ENCODE results near the gene ABCC11. TPM values are rescaled to one million over a fixed set of nuclear protein-coding genes. Genes with fewer than 3 reads are reported as not detected.

The ABCC11 gene
- total and polyA plus RNA-seq, 2 of the 13 experiments (the other 11 are each of a cell fraction or from before 2014, with no cell fraction given), result 1.0 to 1.4 TPM

GRCh38 chr16:48146710-48147109 is 100.6 kb downstream of the ABCC11 start:
- Histone ChIP-seq H3K4me3 (replicated peaks in 1 of 3; ENCODE audit: insufficient read depth in 1 of 3, low read depth in 2 of 3, low read length in 3 of 3) (no peak overlapping the region), H3K27me3 (ENCODE audit: control insufficient read depth in 1 of 2, insufficient read depth in 2 of 2, low read length in 2 of 2) (peaks cover 0 to 27% of the 10 kb centered on the region in 2 experiments; a peak in 2 of 5 replicates), H3K4me1 (ENCODE audit: insufficient read depth, low read length) (no peaks in the 10 kb centered on the region), H3K9ac (ENCODE audit: insufficient read depth, low read depth, low read length) (no peak overlapping the region), H3K79me2 (ENCODE audit: insufficient read depth, low read length) (no peaks in the 10 kb centered on the region), H3K4me2 (ENCODE audit: low read depth, low read length) (no peak overlapping the region), H3K36me3 (replicated peaks in 1 of 2; ENCODE audit: control insufficient read depth in 1 of 2, insufficient read depth in 2 of 2, low read length in 2 of 2) (no peaks in the 10 kb centered on the region), H4K20me1 (ENCODE audit: insufficient read depth, low read length) (no peaks in the 10 kb centered on the region), H3K27ac (ENCODE audit: extremely low read length, insufficient read depth, low read length) (no peak overlapping the region), H2AFZ (ENCODE audit: low read length) (no peak overlapping the region), H3K9me3 (ENCODE audit: low read length) (no peaks in the 10 kb centered on the region)
- in situ Hi-C loops (cut with HindIII; ENCODE audit: extremely low pct_ligation_motif_present, low pct_unique_long_range_greater_than_20kb) (no loop called here), intact Hi-C loops (cut with micrococcal nuclease; ENCODE audit: unreplicated experiment) (no loop called here)
- ATAC-seq (no peak), FAIRE-seq (no peak), DNase-seq (ENCODE audit: low spot score) (no peak)
- ChIA-PET POLR2A (no interaction called here), CTCF (ENCODE audit: low intra/inter-chr PET ratio, low total read pairs) (no interaction called here)
- no TSS peak for BruUV-seq (replicated peaks)
- 59% methylated on average over 4 of the region's 4 CpGs for WGBS (ENCODE audit: low lambda C conversion rate)
- TF ChIP-seq MNT (IDR thresholded peaks at IDR 0.05) (peak; percentile 59), SATB2 (CRISPR knock-in tag; IDR thresholded peaks at IDR 0.05) (no peak)

GRCh38 chr16:48146131-48146530 is 101.2 kb downstream of the ABCC11 start:
- no peak for ATAC-seq
- Histone ChIP-seq H3K36me3 (replicated peaks in 1 of 2; ENCODE audit: control insufficient read depth in 1 of 2, insufficient read depth in 2 of 2, low read length in 2 of 2) (no peaks in the 10 kb centered on the region), H4K20me1 (ENCODE audit: insufficient read depth, low read length) (no peaks in the 10 kb centered on the region), H3K9me3 (ENCODE audit: low read length) (no peaks in the 10 kb centered on the region), H3K4me2 (ENCODE audit: low read depth, low read length) (no peak overlapping the region), H3K27me3 (ENCODE audit: control insufficient read depth in 1 of 2, insufficient read depth in 2 of 2, low read length in 2 of 2) (peaks cover 0 to 27% of the 10 kb centered on the region in 2 experiments; a peak in 2 of 5 replicates), H3K4me1 (ENCODE audit: insufficient read depth, low read length) (no peaks in the 10 kb centered on the region), H3K79me2 (ENCODE audit: insufficient read depth, low read length) (no peaks in the 10 kb centered on the region), H2AFZ (ENCODE audit: low read length) (no peak overlapping the region), H3K4me3 (replicated peaks in 1 of 3; ENCODE audit: insufficient read depth in 1 of 3, low read depth in 2 of 3, low read length in 3 of 3) (no peak overlapping the region), H3K27ac (ENCODE audit: extremely low read length, insufficient read depth, low read length) (no peak overlapping the region), H3K9ac (ENCODE audit: insufficient read depth, low read depth, low read length) (no peak overlapping the region)
- no peak for DNase-seq (ENCODE audit: low spot score)
- FAIRE-seq, result no peak
- in situ Hi-C loops (cut with HindIII; ENCODE audit: extremely low pct_ligation_motif_present, low pct_unique_long_range_greater_than_20kb), result no loop called here
- POLR2A ChIA-PET, result no interaction called here
- WGBS (ENCODE audit: low lambda C conversion rate), result 20% methylated on average over 7 of the region's 7 CpGs
- CTCF ChIA-PET (ENCODE audit: low intra/inter-chr PET ratio, low total read pairs), result no interaction called here
- intact Hi-C loops (cut with micrococcal nuclease; ENCODE audit: unreplicated experiment), result no loop called here
- BruUV-seq (replicated peaks), result no TSS peak
- TF ChIP-seq ETS1 (CRISPR knock-in tag; IDR thresholded peaks at IDR 0.05) (no peak), ZNF441 (CRISPR knock-in tag; IDR thresholded peaks at IDR 0.05; ENCODE audit: borderline replicate concordance) (no peak), ESRRA (CRISPR knock-in tag; IDR thresholded peaks at IDR 0.05; ENCODE audit: low read depth) (no peak), AHR (CRISPR knock-in tag; IDR thresholded peaks at IDR 0.05) (no peak), SP140L (CRISPR knock-in tag; IDR thresholded peaks at IDR 0.05; ENCODE audit: borderline replicate concordance) (no peak), ZSCAN25 (CRISPR knock-in tag; IDR thresholded peaks at IDR 0.05) (no peak), ZNF770 (CRISPR knock-in tag; IDR thresholded peaks at IDR 0.05) (no peak), ZNF253 (CRISPR knock-in tag; IDR thresholded peaks at IDR 0.05; ENCODE audit: borderline replicate concordance) (no peak), FOXP1 (IDR thresholded peaks at IDR 0.05) (no peak), FOXP1 (CRISPR knock-in tag; IDR thresholded peaks at IDR 0.05) (no peak), MLX (CRISPR knock-in tag; IDR thresholded peaks at IDR 0.05) (no peak), HMG20A (CRISPR knock-in tag; IDR thresholded peaks at IDR 0.05; ENCODE audit: borderline replicate concordance) (no peak), LCORL (IDR thresholded peaks at IDR 0.05) (no peak), LCORL (CRISPR knock-in tag; IDR thresholded peaks at IDR 0.05) (no peak), ARNTL (CRISPR knock-in tag; IDR thresholded peaks at IDR 0.05) (no peak)

All from HepG2 (cell line).